Spinal cord (tissue), 10 donors: ENCODE results near the gene SYF2. TPM values are rescaled to one million over a fixed set of nuclear protein-coding genes. Genes with fewer than 3 reads are reported as not detected.

Source experiments
- DNase-seq, 6 donors: peaks; one replicate each; pipeline versions ENCODE4 v3.0.0 to v3.0.0-alpha.2; 2013 to 2015; ENCODE audit warnings: low spot score in 6 of 6, low read depth in 4 of 6
- H3K27ac ChIP-seq: one replicate; pipeline ENCODE4 v1.5.1; 2013; ENCODE audit warnings: low read depth, low read length, control low read depth
- H3K27me3 ChIP-seq: one replicate; pipeline ENCODE4 v1.6.1; 2013; ENCODE audit warnings: low read length; ENCODE audit not compliant: control insufficient read depth, insufficient read depth
- H3K36me3 ChIP-seq: one replicate; pipeline ENCODE4 v1.6.1; 2013; ENCODE audit warnings: low read length; ENCODE audit not compliant: control insufficient read depth, insufficient read depth
- H3K4me1 ChIP-seq: one replicate; pipeline ENCODE4 v1.6.1; 2013; ENCODE audit warnings: low read length; ENCODE audit not compliant: control insufficient read depth, insufficient read depth
- H3K4me3 ChIP-seq: one replicate; pipeline ENCODE4 v1.5.1; 2013; ENCODE audit warnings: low read depth, low read length, control low read depth
- H3K9me3 ChIP-seq: one replicate; pipeline ENCODE4 v1.6.1; 2013; ENCODE audit warnings: low read length; ENCODE audit not compliant: control insufficient read depth, insufficient read depth
- WGBS: methylation state at CpG from one replicate; pipeline ENCODE4 v1.1.5; 2013; ENCODE audit warnings: missing lambda C conversion rate; ENCODE audit not compliant: insufficient coverage; 5-methylcytosine and 5-hydroxymethylcytosine counted together
- polyA plus RNA-seq, 2 donors: library from polyadenylated mRNA; unstranded; fragments of 120-200 nt; gene quantifications; one replicate each; pipeline ENCODE4 v1.2.1, GENCODE V29; 2013; ENCODE audit not compliant: insufficient read length in 2 of 2
- total RNA-seq, 2 donors: library from RNA; depleted of rRNA in 1 of 2; stranded (reverse); fragments of 120-200 nt in 1 of 2; fragments of >200 nt in 1 of 2; gene quantifications; one replicate each; pipeline versions ENCODE4 v1.2.3 to v1.2.4, GENCODE V29; 2013 to 2014
- donor health status: healthy.

SYF2 gene
- total and polyA plus RNA-seq, 4 donors = 40.9 to 59.4 (median 49.2) TPM

GRCh38 chr1:25198663-25199252, 33.5 kb downstream of the SYF2 start:
- no peaks in the 10 kb centered on the region for H3K36me3 ChIP-seq
- WGBS = 17% methylated on average over 20 of the region's 20 CpGs
- peak overlapping the region; percentile 78 for H3K27ac ChIP-seq
- no peaks in the 10 kb centered on the region for H3K9me3 ChIP-seq
- no peak overlapping the region for H3K4me3 ChIP-seq
- peak; percentile 57 to 93 (median 72) for DNase-seq
- peaks cover 39% of the 10 kb centered on the region for H3K4me1 ChIP-seq
- H3K27me3 ChIP-seq = peaks cover 46% of the 10 kb centered on the region

- H3K36me3 ChIP-seq = no peaks in the 10 kb centered on the region
- H3K9me3 ChIP-seq = no peaks in the 10 kb centered on the region
- peaks cover 48% of the 10 kb centered on the region for H3K27me3 ChIP-seq
- H3K4me3 ChIP-seq = no peak overlapping the region
- no peak for DNase-seq
- H3K27ac ChIP-seq = peak overlapping the region; percentile 25
- peaks cover 39% of the 10 kb centered on the region for H3K4me1 ChIP-seq
- WGBS = 22% methylated on average over 8 of the region's 11 CpGs
Measured at GRCh38 chr1:25197982-25198662, 34.2 kb downstream of the SYF2 start.

- WGBS = 29% methylated on average over 19 of the region's 20 CpGs
- DNase-seq = peak in 1 of 6 donors; percentile 80
- Histone ChIP-seq H3K4me3 (no peak overlapping the region), H3K36me3 (no peaks in the 10 kb centered on the region), H3K27me3 (peaks cover 48% of the 10 kb centered on the region), H3K4me1 (peaks cover 39% of the 10 kb centered on the region), H3K9me3 (no peaks in the 10 kb centered on the region), H3K27ac (no peak overlapping the region)
Measured at GRCh38 chr1:25197235-25197975, 34.9 kb downstream of the SYF2 start.

GRCh38 chr1:25196830-25197229, 35.5 kb downstream of the SYF2 start:
- Histone ChIP-seq H3K27ac (no peak overlapping the region), H3K36me3 (no peaks in the 10 kb centered on the region), H3K27me3 (peaks cover 53% of the 10 kb centered on the region), H3K9me3 (no peaks in the 10 kb centered on the region), H3K4me3 (no peak overlapping the region), H3K4me1 (peaks cover 39% of the 10 kb centered on the region)
- no peak for DNase-seq
- WGBS = 86% methylated on average over 4 of the region's 7 CpGs

GRCh38 chr1:25195835-25196234, 36.5 kb downstream of the SYF2 start:
- no peaks in the 10 kb centered on the region for H3K36me3 ChIP-seq
- peaks cover 39% of the 10 kb centered on the region for H3K4me1 ChIP-seq
- no peak overlapping the region for H3K4me3 ChIP-seq
- H3K27me3 ChIP-seq = peaks cover 52% of the 10 kb centered on the region
- no peaks in the 10 kb centered on the region for H3K9me3 ChIP-seq
- whole genome bisulfite sequencing = 100% methylated on average over 1 of the region's 6 CpGs
- no peak for DNase-seq
- H3K27ac ChIP-seq = no peak overlapping the region

- H3K4me1 ChIP-seq = peaks cover 28% of the 10 kb centered on the region
- no peak overlapping the region for H3K4me3 ChIP-seq
- no peak for DNase-seq
- peaks cover 45% of the 10 kb centered on the region for H3K27me3 ChIP-seq
- no peaks in the 10 kb centered on the region for H3K9me3 ChIP-seq
- 56% methylated on average over 17 of the region's 17 CpGs for WGBS
- H3K27ac ChIP-seq = no peak overlapping the region
- H3K36me3 ChIP-seq = no peaks in the 10 kb centered on the region
Measured at GRCh38 chr1:25194572-25195020, 37.7 kb downstream of the SYF2 start.

DNA sequence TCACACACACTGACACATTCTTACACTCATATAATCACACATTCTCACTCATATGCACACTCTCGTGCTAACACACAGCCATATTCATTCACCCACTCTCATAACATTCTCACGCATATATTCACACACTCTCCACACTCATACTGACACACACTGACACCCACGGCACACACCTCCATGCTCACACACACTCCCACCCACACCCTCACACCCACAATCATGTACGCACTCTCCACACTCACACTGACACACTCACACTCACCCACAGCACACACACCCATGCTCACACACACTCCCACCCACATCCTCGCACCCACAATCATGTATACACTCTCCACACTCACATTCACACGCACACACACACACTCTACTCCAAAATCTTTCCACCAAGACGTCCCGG, 38.2 kb downstream of the SYF2 start:
- no peak for DNase-seq
- Histone ChIP-seq H3K4me1 (peaks cover 23% of the 10 kb centered on the region), H3K4me3 (no peak overlapping the region), H3K9me3 (no peaks in the 10 kb centered on the region), H3K27ac (no peak overlapping the region), H3K27me3 (peaks cover 45% of the 10 kb centered on the region), H3K36me3 (no peaks in the 10 kb centered on the region)
- 90% methylated on average over 8 of the region's 8 CpGs for WGBS

GRCh38 chr1:25193229-25193628, 39.1 kb downstream of the SYF2 start:
- peaks cover 45% of the 10 kb centered on the region for H3K27me3 ChIP-seq
- no peaks in the 10 kb centered on the region for H3K9me3 ChIP-seq
- no peak for DNase-seq
- H3K27ac ChIP-seq = no peak overlapping the region
- 56% methylated on average over 9 of the region's 9 CpGs for WGBS
- peaks cover 15% of the 10 kb centered on the region for H3K4me1 ChIP-seq
- H3K36me3 ChIP-seq = no peaks in the 10 kb centered on the region
- no peak overlapping the region for H3K4me3 ChIP-seq

- no peak overlapping the region for H3K4me3 ChIP-seq
- H3K4me1 ChIP-seq = peaks cover 4% of the 10 kb centered on the region
- no peaks in the 10 kb centered on the region for H3K9me3 ChIP-seq
- H3K36me3 ChIP-seq = no peaks in the 10 kb centered on the region
- 88% methylated on average over 3 of the region's 5 CpGs for WGBS
- no peak for DNase-seq
- H3K27ac ChIP-seq = no peak overlapping the region
- H3K27me3 ChIP-seq = peaks cover 40% of the 10 kb centered on the region
Measured at GRCh38 chr1:25192154-25192553, 40.1 kb downstream of the SYF2 start.
